Left lobe of liver (tissue), 2 donors: Measurements from ENCODE around the gene NOL4L. TPM values are rescaled to one million over a fixed set of nuclear protein-coding genes. Genes with fewer than 3 reads are reported as not detected.

Experiments
- ATAC-seq: fragments of 200-7000 bp; cut with Tn5 transposase; one replicate; pipeline ENCODE4 v1.9.1; 2020; ENCODE audit warnings: mild to moderate bottlenecking, moderate library complexity
- DNase-seq: peaks from one replicate; pipeline ENCODE4 v3.0.0-alpha.2; 2020; ENCODE audit warnings: low spot score
- total RNA-seq: library from RNA; stranded (reverse); gene quantifications from one replicate; pipeline ENCODE4 v1.2.1, GENCODE V29; 2021
- donor health status: DM: no; HTN: no; CAD: no; lungs with moderate emphysema.
- donor health status: DM: no; HTN: yes; CAD: no.

The NOL4L gene
- total RNA-seq, 1 donor from 2014 or later: 5.8 TPM

GRCh38 chr20:32462900-32463641 lies 122.1 kb downstream of the NOL4L start:
- DNase-seq (no peak), ATAC-seq (no peak)

DNA sequence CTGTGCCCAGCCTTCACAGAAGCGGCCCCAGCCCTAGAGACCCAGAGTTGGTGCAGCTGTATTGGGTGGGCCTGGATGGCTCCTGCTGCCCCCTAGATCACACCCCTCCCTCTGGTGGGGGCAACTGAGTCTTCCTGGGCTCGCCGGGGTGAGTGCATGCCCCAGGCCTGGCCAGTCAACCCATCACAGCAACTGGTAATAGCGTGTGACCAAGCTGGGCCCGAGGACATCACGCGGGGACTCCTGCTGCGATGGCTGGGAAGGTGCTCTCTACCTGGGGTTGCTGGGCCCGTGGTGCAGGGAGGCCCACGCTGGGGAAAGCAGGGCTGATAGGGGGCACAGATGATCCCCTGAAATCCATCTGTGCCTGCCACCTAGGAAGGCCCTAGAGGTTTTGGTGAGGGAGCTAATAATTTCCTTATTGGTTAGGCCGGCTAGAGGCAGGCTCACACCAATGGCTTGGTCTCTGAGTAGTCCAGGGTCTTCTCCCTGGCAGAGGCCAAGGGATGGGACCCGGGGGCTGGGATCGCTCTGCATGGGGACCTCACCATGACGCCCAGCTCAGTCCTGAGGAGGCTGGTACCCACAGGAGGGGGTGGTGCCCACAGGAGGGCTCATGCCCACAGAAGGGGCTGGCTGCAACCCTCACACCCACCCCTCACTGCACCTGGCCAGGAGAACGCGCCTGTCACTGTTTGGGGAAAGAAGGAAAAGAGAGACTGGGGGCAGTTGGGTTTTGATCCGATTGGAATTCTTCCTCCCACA lies 123.1 kb downstream of the NOL4L start:
- ATAC-seq (no peak), DNase-seq (no peak)

- DNase-seq (no peak), ATAC-seq (no peak)
These were observed 124.3 kb downstream of the NOL4L start for GRCh38 chr20:32460683-32461320.

GRCh38 chr20:32460231-32460630 lies 124.9 kb downstream of the NOL4L start:
- ATAC-seq (no peak), DNase-seq (no peak)

GRCh38 chr20:32458837-32459220 lies 126.3 kb downstream of the NOL4L start:
- no peak for ATAC-seq
- no peak for DNase-seq

DNA sequence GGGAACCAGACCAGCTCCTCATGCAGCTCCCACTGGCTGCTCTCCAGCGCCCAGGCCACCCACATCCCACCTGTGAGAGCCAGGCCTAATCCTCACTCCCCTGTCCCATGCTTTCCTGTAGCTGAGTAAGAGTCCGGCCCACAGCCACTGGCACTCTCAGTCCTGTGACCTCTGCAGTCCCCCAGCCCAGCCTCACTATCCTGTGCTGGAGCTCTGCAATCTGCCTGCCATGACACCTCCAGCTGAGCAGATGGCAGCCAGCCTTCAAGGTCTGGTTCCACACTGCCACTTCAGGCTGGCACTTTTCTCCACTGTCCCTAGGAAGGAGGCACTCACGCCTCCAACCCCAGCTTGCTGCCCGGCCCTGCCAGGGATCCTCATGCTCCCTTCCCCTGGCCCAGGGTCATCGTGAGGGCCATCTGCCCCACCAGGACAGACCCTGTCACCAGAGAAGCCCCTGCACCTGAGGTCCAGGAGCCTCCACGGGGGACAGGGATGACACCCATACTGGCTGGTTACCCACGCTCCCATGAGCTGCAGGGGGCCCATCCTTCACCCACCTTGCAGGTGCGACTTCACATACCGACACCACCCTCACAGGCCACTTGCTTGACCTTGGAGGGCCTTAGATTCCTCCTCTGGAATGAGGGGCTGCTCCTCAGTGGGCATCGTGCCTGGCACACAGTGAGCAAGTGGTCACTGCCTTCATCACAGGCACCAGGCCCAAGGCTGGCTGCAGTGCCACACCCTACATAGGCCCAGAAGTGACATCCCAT lies 126.9 kb downstream of the NOL4L start:
- no peak for DNase-seq

GRCh38 chr20:32457479-32457986 lies 127.6 kb downstream of the NOL4L start:
- DNase-seq (peak; percentile 74), ATAC-seq (peak; percentile 82)

More for the DNA sequence above, 126.9 kb downstream of the NOL4L start:
- ATAC-seq: no peak

GRCh38 chr20:32456869-32457478 lies 128.2 kb downstream of the NOL4L start:
- no peak for DNase-seq

GRCh38 chr20:32455901-32456701 lies 129.0 kb downstream of the NOL4L start:
- ATAC-seq (no peak), DNase-seq (no peak)

More at GRCh38 chr20:32456869-32457478, 128.2 kb downstream of the NOL4L start:
- peak; percentile 69 for ATAC-seq

DNA sequence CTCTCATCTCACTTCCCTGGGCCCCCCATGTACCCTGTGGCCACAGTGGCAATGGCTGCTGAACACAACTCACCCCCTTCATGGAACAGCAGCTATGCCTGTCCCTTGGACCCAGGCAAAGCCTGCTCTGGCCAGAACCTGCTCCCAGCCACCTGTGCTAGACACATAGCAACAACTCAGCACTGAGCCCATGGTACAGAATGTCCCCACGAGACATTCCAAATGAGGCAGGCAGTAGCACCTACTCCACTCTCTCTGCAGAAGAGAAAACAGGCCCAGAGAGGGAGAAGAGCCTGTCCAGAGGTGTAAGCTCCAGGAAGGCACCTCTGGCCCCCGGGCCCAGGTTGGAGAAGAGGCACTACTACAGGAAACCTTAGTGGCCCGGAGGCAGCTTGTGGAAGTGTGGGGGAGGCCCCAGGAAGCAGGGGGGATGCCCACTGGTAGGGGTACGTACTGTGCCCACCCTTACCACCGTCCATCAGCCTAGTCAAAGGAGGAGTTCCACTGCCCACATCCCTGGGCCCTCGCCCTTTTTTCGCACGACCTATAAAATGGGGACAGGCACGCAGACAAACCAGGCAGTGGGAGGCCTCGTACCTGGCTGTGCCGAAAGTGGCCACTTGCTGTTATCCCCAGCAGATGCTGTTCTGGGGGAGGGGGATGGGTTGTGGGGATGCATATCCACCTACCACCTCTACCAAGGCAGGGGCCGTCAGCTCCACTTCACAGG lies 129.8 kb downstream of the NOL4L start:
- DNase-seq: no peak
- no peak for ATAC-seq

DNA sequence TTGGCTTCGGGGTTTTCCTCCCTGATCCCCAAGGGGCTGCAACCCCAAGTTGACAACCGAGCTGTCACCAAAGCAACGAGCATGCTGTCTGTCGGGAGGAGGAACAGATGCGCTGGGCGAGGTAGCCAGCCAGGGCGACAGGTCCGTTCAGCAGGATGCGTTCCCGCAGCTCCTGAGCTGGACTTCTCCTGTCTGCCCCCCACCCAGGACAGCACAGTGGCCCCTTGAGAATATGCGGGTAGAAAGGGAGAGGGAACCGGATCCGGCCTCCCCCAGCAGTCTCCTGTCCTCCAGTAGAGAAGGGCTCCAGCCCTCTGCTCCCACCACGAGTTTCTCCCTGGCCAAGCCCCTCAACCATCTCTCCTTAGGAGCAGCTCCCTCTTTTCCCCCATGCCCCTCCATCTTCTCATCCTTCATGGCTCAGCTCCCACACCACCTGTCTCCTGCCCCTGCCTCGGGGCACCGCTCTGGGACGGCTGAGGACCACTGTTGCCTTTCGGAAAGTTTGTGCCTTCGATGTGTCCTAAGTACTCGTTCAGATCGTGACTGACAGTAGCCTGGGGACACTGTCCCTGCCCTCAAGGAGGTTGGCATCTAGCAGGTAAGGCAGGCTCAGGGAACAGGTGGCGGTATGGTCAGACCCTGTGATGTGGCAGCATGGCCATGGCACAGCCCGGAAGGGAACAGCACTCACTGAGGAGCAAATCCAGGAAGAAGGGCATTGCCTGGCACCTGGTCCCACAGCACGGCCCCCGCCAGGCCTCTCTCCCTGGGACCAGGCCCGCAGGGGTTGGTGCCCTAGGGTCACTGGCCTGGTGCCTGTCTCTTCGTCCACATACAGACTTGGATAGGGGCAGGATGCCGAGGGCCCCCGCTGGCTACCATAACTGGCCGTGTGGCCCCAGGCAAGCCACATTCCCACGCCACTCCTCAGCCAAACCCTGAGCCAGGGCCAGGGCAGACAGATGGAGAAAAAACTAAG lies 130.7 kb downstream of the NOL4L start:
- ATAC-seq: no peak
- DNase-seq: no peak

- DNase-seq (no peak), ATAC-seq (no peak)
These were observed 131.5 kb downstream of the NOL4L start for GRCh38 chr20:32453467-32454163.

DNA sequence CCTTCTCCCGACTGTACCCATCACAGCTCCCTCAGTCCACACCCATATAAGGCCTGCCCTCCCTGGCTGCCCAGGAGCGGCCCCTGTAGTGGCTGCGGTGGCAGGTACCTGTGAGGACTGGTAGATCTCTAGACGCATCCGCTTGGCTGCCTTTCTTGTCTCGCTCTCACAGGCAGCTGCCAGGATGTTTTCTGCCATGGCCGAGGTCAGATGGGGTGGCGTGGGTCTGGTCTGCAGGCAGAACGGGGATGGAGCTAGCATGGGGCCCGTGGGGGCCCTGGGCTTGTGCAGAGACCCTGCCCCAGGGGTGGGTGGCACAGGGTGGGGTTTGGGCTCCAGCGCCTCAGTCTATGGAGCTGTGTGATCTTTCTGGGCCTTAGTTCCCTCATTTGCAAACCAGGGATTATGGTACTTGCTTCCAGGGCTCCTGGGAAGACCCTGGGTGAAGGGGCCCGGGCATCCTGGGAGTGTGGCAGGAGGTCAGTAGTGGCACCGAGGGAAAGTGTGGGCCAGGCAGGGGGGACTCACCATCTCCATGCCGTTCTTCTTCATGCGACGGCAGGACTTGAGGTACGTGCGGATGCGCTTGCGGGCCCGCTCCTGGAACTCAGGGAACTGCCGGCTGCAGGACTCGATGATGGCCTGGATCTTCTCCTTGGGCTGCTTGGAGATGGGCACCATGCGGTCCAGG lies 132.2 kb downstream of the NOL4L start:
- ATAC-seq (no peak), DNase-seq (no peak)

DNA sequence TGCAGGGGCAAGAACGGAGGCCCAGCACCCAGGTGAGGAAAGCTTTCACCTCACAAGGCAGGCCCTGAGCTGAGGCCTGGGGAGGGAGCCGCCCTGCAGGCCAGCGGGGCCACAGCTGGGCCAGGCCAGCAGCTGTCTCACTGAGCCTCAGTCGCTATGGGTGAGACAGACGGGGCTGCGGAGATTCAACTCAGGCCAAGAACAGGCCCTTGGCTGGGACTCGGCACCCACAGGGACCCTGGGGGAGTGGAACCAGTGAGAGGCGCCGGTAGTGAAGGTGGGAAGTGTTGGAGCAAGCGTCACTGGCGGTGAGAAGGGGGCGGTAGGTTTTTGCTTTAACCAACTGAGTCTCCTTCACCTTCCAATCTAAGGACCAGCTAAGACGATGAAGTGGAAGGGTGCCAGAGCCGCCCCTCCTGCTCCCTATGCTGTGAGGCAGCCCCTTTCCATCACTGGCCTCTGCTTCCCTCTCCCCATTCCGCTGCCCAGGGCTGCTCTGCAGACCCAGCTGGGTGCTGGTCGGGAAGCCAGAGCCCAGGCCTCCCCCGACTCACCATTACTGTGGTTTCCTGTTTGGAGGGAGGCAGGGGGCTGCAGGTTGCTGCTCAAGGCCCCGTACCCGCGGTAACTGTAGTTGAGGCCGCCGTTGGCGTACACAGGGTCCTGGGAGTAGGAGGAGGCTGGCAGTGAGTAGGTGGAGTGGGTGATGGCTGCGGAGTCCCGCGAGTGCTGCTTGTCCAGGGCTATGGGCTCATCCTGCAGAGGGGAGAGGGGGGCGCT lies 133.3 kb downstream of the NOL4L start:
- ATAC-seq: peak; percentile 7

DNA sequence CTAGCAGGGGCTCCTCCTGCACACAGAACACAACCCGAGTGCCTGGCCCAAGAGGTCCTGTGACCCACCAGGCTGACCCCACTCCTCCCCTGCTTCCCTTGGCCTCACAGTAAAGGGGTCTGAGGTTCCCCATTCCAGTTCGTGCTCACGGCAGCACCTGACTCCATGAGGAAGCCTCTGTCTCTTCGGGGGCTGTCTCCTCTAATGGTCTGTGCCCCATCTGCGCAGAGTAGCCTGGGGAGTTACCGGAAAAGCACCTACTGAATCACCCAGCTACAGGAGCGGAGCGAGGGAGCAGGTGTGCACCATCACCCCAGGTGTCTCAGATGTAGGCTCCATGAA lies 133.8 kb downstream of the NOL4L start:
- DNase-seq: no peak

More for the DNA sequence above, 133.3 kb downstream of the NOL4L start:
- DNase-seq: no peak

More for the DNA sequence above, 133.8 kb downstream of the NOL4L start:
- ATAC-seq: no peak
